Skeletal muscle satellite cell (primary cell): ENCODE measurements around the gene APBA2.

Experiments
- H3K27me3 ChIP-seq: 2 replicates; pipeline ENCODE4 v1.7.0; 2013; ENCODE audit warnings: low read length; ENCODE audit not compliant: control insufficient read depth, insufficient read depth
- H3K36me3 ChIP-seq: 2 replicates; pipeline ENCODE4 v1.7.0; 2013; ENCODE audit warnings: mild to moderate bottlenecking, control low read depth, low read length; ENCODE audit not compliant: insufficient read depth
- H3K4me1 ChIP-seq: 2 replicates; pipeline ENCODE4 v1.7.0; 2013; ENCODE audit warnings: low read length; ENCODE audit not compliant: control insufficient read depth, insufficient read depth
- H3K4me2 ChIP-seq: 2 replicates; pipeline ENCODE4 v1.7.0; 2013; ENCODE audit warnings: mild to moderate bottlenecking, low read length
- H3K4me3 ChIP-seq: 2 replicates; pipeline ENCODE4 v1.7.0; 2013; ENCODE audit warnings: low read length
- H3K9ac ChIP-seq: 2 replicates; pipeline ENCODE4 v1.7.0; 2013; ENCODE audit warnings: mild to moderate bottlenecking, low read depth, low read length, moderate library complexity
- H3K9me3 ChIP-seq: replicated peaks from 2 replicates; pipeline ENCODE4 v1.7.0; 2013; ENCODE audit warnings: mild to moderate bottlenecking, control low read depth, low read length

APBA2 gene

GRCh38 chr15:29053006-29053405 lies 167.2 kb downstream of the APBA2 start:
- H3K27me3 ChIP-seq = no peaks in the 10 kb centered on the region
- no peaks in the 10 kb centered on the region for H3K4me1 ChIP-seq
- H3K4me2 ChIP-seq = no peak overlapping the region
- H3K9ac ChIP-seq = no peak overlapping the region
- H3K4me3 ChIP-seq = no peak overlapping the region
- no peaks in the 10 kb centered on the region for H3K9me3 ChIP-seq
- H3K36me3 ChIP-seq = no peaks in the 10 kb centered on the region

GRCh38 chr15:29053661-29054131 lies 167.9 kb downstream of the APBA2 start:
- H3K27me3 ChIP-seq = no peaks in the 10 kb centered on the region
- no peak overlapping the region for H3K4me3 ChIP-seq
- no peaks in the 10 kb centered on the region for H3K36me3 ChIP-seq
- no peaks in the 10 kb centered on the region for H3K4me1 ChIP-seq
- H3K9ac ChIP-seq = no peak overlapping the region
- no peak overlapping the region for H3K4me2 ChIP-seq
- no peaks in the 10 kb centered on the region for H3K9me3 ChIP-seq

GRCh38 chr15:29054171-29055045 lies 168.6 kb downstream of the APBA2 start:
- H3K4me1 ChIP-seq = no peaks in the 10 kb centered on the region
- H3K27me3 ChIP-seq = no peaks in the 10 kb centered on the region
- no peak overlapping the region for H3K4me2 ChIP-seq
- H3K9me3 ChIP-seq = no peaks in the 10 kb centered on the region
- H3K9ac ChIP-seq = no peak overlapping the region
- H3K4me3 ChIP-seq = no peak overlapping the region
- H3K36me3 ChIP-seq = no peaks in the 10 kb centered on the region

GRCh38 chr15:29055876-29056275 lies 170.1 kb downstream of the APBA2 start:
- no peaks in the 10 kb centered on the region for H3K4me1 ChIP-seq
- no peaks in the 10 kb centered on the region for H3K9me3 ChIP-seq
- H3K9ac ChIP-seq = no peak overlapping the region
- no peaks in the 10 kb centered on the region for H3K36me3 ChIP-seq
- H3K4me3 ChIP-seq = no peak overlapping the region
- H3K27me3 ChIP-seq = no peaks in the 10 kb centered on the region
- no peak overlapping the region for H3K4me2 ChIP-seq

GRCh38 chr15:29056839-29057450 lies 171.2 kb downstream of the APBA2 start:
- H3K27me3 ChIP-seq = no peaks in the 10 kb centered on the region
- no peak overlapping the region for H3K9ac ChIP-seq
- no peaks in the 10 kb centered on the region for H3K9me3 ChIP-seq
- H3K36me3 ChIP-seq = no peaks in the 10 kb centered on the region
- H3K4me1 ChIP-seq = no peaks in the 10 kb centered on the region
- H3K4me3 ChIP-seq = no peak overlapping the region
- no peak overlapping the region for H3K4me2 ChIP-seq

GRCh38 chr15:29057856-29058255 lies 172.1 kb downstream of the APBA2 start:
- Histone ChIP-seq H3K27me3 (no peaks in the 10 kb centered on the region), H3K9me3 (no peaks in the 10 kb centered on the region), H3K36me3 (no peaks in the 10 kb centered on the region), H3K9ac (no peak overlapping the region), H3K4me1 (no peaks in the 10 kb centered on the region), H3K4me3 (no peak overlapping the region), H3K4me2 (no peak overlapping the region)

GRCh38 chr15:29058903-29059539 lies 173.2 kb downstream of the APBA2 start:
- H3K4me1 ChIP-seq = no peaks in the 10 kb centered on the region
- no peaks in the 10 kb centered on the region for H3K27me3 ChIP-seq
- no peaks in the 10 kb centered on the region for H3K36me3 ChIP-seq
- H3K9ac ChIP-seq = no peak overlapping the region
- no peak overlapping the region for H3K4me2 ChIP-seq
- H3K4me3 ChIP-seq = no peak overlapping the region
- H3K9me3 ChIP-seq = no peaks in the 10 kb centered on the region

- no peaks in the 10 kb centered on the region for H3K9me3 ChIP-seq
- H3K4me1 ChIP-seq = no peaks in the 10 kb centered on the region
- H3K9ac ChIP-seq = no peak overlapping the region
- H3K36me3 ChIP-seq = no peaks in the 10 kb centered on the region
- H3K27me3 ChIP-seq = no peaks in the 10 kb centered on the region
- H3K4me2 ChIP-seq = no peak overlapping the region
- H3K4me3 ChIP-seq = no peak overlapping the region
These were observed 174.3 kb downstream of the APBA2 start for GRCh38 chr15:29059871-29060640.

GRCh38 chr15:29061746-29062145 lies 176.0 kb downstream of the APBA2 start:
- Histone ChIP-seq H3K9ac (no peak overlapping the region), H3K4me3 (no peak overlapping the region)

GRCh38 chr15:29062179-29062591 lies 176.4 kb downstream of the APBA2 start:
- no peak overlapping the region for H3K9ac ChIP-seq
- H3K4me3 ChIP-seq = no peak overlapping the region
- H3K9me3 ChIP-seq = no peaks in the 10 kb centered on the region
- H3K4me2 ChIP-seq = no peak overlapping the region
- H3K36me3 ChIP-seq = no peaks in the 10 kb centered on the region
- H3K27me3 ChIP-seq = no peaks in the 10 kb centered on the region
- no peaks in the 10 kb centered on the region for H3K4me1 ChIP-seq

More at GRCh38 chr15:29061746-29062145, 176.0 kb downstream of the APBA2 start:
- no peak overlapping the region for H3K4me2 ChIP-seq
- H3K36me3 ChIP-seq = no peaks in the 10 kb centered on the region
- no peaks in the 10 kb centered on the region for H3K4me1 ChIP-seq
- no peaks in the 10 kb centered on the region for H3K27me3 ChIP-seq
- H3K9me3 ChIP-seq = no peaks in the 10 kb centered on the region

- no peak overlapping the region for H3K9ac ChIP-seq
- no peaks in the 10 kb centered on the region for H3K27me3 ChIP-seq
- no peak overlapping the region for H3K4me3 ChIP-seq
- no peak overlapping the region for H3K4me2 ChIP-seq
- H3K9me3 ChIP-seq = no peaks in the 10 kb centered on the region
- H3K36me3 ChIP-seq = no peaks in the 10 kb centered on the region
- H3K4me1 ChIP-seq = no peaks in the 10 kb centered on the region
These were observed 176.9 kb downstream of the APBA2 start for GRCh38 chr15:29062626-29063025.
